Suprapubic skin (tissue), 3 donors: Measurements from ENCODE around the gene SORCS3.

ENCODE experiments used
- CTCF ChIP-seq, 2 donors: fragments of 200-600 bp in 1 of 2; fragments of 450-650 bp in 1 of 2; sonication (generic) in 1 of 2; IDR thresholded peaks; one replicate each; pipeline ENCODE4 v1.5.1; 2016 to 2019; ENCODE audit warnings: antibody characterized with exemption in 2 of 2, mild to moderate bottlenecking in 1 of 2, moderate library complexity in 1 of 2
- EP300 ChIP-seq: sonication (generic); formaldehyde crosslinking; IDR thresholded peaks from one replicate; pipeline ENCODE4 v1.6.1; 2017; ENCODE audit warnings: antibody characterized with exemption
- POLR2A ChIP-seq, 2 donors: fragments of 450-650 bp; IDR thresholded peaks; one replicate each; pipeline ENCODE4 v1.6.1; 2017; ENCODE audit warnings: antibody characterized with exemption in 2 of 2, mild to moderate bottlenecking in 2 of 2, moderate library complexity in 2 of 2

- no peak for TF ChIP-seq CTCF (IDR thresholded peaks at IDR 0.05)
- TF ChIP-seq EP300: no peak
- no peak for TF ChIP-seq POLR2A (IDR thresholded peaks at IDR 0.05)
These were observed 296.5 kb downstream of the SORCS3 start for GRCh38 chr10:104937567-104937966.
